GM12874 (cell line): ENCODE measurements around the gene KCMF1.

Experiments used
- TF ChIP-seq, protein P1 (sequence below): IDR thresholded peaks from 2 replicates; pipeline ENCODE4 v1.5.1; 2011; ENCODE audit warnings: low read depth, mild to moderate bottlenecking, control low read depth, low read length, moderate library complexity; ENCODE audit not compliant: insufficient read depth

Gene KCMF1

DNA sequence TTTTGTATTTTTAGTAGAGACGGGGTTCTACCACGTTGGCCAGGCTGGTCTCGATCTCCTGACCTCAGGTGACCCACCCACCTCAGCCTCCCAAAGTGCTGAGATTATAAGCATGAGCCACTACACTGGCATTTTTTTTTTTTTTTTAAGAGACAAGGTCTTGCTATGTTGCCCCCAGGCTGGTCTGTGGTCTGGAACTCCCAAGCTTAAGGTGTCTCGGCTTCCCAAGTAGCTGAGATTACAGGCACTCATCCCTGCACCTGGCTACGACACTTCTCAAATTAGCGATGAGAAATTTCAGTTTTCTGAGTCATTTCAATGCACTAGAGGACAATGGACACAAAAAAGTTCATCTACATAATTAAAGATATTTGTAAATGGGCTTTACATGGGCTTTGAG is 125.7 kb downstream of the KCMF1 start:
- TF ChIP-seq, protein P1, sequence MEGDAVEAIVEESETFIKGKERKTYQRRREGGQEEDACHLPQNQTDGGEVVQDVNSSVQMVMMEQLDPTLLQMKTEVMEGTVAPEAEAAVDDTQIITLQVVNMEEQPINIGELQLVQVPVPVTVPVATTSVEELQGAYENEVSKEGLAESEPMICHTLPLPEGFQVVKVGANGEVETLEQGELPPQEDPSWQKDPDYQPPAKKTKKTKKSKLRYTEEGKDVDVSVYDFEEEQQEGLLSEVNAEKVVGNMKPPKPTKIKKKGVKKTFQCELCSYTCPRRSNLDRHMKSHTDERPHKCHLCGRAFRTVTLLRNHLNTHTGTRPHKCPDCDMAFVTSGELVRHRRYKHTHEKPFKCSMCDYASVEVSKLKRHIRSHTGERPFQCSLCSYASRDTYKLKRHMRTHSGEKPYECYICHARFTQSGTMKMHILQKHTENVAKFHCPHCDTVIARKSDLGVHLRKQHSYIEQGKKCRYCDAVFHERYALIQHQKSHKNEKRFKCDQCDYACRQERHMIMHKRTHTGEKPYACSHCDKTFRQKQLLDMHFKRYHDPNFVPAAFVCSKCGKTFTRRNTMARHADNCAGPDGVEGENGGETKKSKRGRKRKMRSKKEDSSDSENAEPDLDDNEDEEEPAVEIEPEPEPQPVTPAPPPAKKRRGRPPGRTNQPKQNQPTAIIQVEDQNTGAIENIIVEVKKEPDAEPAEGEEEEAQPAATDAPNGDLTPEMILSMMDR, result no peak

DNA sequence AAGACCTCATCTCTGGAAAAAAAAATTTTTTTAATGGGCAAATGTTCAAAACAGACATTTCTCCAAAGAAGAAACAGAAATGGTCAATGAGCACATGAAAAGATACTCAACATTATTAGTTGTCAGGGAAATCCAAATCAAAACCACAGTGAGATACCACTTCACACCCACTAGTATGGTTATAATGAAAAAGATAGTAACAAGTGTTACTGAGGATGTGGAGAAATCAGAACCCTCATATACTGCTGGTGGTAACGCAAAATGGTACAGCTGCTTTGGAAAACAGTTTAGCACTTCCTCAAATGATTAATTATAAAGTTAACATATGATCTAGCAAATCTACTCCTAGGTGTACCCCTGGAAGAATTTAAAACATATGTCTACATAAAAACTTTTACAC is 133.3 kb downstream of the KCMF1 start:
- TF ChIP-seq, protein P1, result no peak

DNA sequence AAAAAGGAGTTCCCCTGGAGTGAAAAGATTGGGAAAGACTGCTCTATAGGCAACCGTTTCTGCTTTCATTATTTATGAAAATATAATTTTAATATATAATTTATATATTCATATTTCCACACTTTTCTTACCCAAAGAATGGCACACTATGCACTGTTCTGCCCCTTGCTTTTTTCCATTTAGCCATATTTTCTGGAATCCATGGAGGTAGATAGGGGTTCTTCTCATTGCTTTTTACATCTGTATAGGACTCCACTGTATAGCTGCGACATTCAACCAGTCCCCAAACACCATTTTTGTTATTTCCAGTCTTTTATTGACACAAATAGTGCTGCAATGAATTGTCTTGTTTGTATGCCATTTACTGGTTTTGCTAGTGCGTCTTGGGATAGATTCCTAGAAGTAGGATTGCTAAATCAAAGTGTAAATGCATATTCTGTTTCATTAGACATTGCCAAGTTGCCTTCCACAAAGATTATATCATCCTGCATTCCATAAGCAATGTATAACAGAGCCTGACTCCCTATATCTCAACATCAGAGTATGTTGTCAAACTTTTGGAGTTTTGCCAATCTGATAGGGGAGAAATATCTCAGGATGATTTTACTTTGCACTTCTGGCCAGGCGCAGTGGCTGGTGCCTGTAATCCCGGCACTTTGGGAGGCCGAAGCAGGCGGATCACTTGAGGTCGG is 135.7 kb downstream of the KCMF1 start:
- TF ChIP-seq, protein P1, result no peak
